Smooth muscle cell (in vitro differentiated cells): Measurements from ENCODE around the gene LNPEP. TPM values are rescaled to one million over a fixed set of nuclear protein-coding genes. Genes with fewer than 3 reads are reported as not detected.

ENCODE experiments used
- DNase-seq: peaks from one replicate; lab custom pipeline; 2025; ENCODE audit not compliant: unreplicated experiment; lab: John Stamatoyannopoulos, UW
- H2AFZ ChIP-seq: fragments of 200-600 bp; sonication (generic); 2 replicates; pipeline ENCODE4 v1.6.0; 2016; ENCODE audit warnings: antibody characterized with exemption, low read depth, mild to moderate bottlenecking
- H3F3A ChIP-seq: fragments of 200-600 bp; sonication (generic); 2 replicates; pipeline ENCODE4 v1.6.0; 2017; ENCODE audit warnings: antibody characterized with exemption, low read depth
- H3K27ac ChIP-seq: fragments of 200-600 bp; sonication (generic); 2 replicates; pipeline ENCODE4 v1.5.1; 2016; ENCODE audit warnings: low read depth, mild to moderate bottlenecking
- H3K27me3 ChIP-seq: fragments of 200-600 bp; sonication (generic); 2 replicates; pipeline ENCODE4 v1.6.1; 2016; ENCODE audit warnings: low read depth, mild to moderate bottlenecking
- H3K36me3 ChIP-seq: fragments of 200-600 bp; sonication (generic); 2 replicates; pipeline ENCODE4 v1.5.1; 2016; ENCODE audit warnings: low read depth
- H3K4me1 ChIP-seq: fragments of 200-600 bp; sonication (generic); 2 replicates; pipeline ENCODE4 v1.5.1; 2016; ENCODE audit warnings: low read depth
- H3K4me2 ChIP-seq: fragments of 200-600 bp; sonication (generic); 2 replicates; pipeline ENCODE4 v1.6.0; 2016; ENCODE audit warnings: mild to moderate bottlenecking
- H3K4me3 ChIP-seq: fragments of 200-600 bp; sonication (generic); 2 replicates; pipeline ENCODE4 v1.5.1; 2016; ENCODE audit warnings: mild to moderate bottlenecking
- H3K79me2 ChIP-seq: fragments of 200-600 bp; sonication (generic); 2 replicates; pipeline ENCODE4 v1.6.0; 2016; ENCODE audit warnings: low read depth, mild to moderate bottlenecking
- H3K9ac ChIP-seq: fragments of 200-600 bp; sonication (generic); 2 replicates; pipeline ENCODE4 v1.6.0; 2016; ENCODE audit warnings: low read depth
- H3K9me3 ChIP-seq: fragments of 200-600 bp; sonication (generic); replicated peaks from 2 replicates; pipeline ENCODE4 v1.5.1; 2016; ENCODE audit warnings: low read depth
- H4K20me1 ChIP-seq: fragments of 200-600 bp; sonication (generic); 2 replicates; pipeline ENCODE4 v1.6.0; 2016; ENCODE audit warnings: low read depth
- WGBS: methylation state at CpG from one replicate; pipeline ENCODE4 v1.1.7; 2016; ENCODE audit warnings: low lambda C conversion rate; 5-methylcytosine and 5-hydroxymethylcytosine counted together
- polyA plus RNA-seq: library from polyadenylated mRNA; unstranded; fragments of >200 nt; fragmentation: Nextera tagmentation; extraction: Ambion mirVana; gene quantifications from 2 replicates; pipeline ENCODE4 v1.2.1, GENCODE V29; 2016
- total RNA-seq: library from RNA; depleted of rRNA; stranded (reverse); fragments of >200 nt; gene quantifications from 2 replicates; pipeline ENCODE4 v1.2.3, GENCODE V29; 2014
- TF ChIP-seq, protein P1 (sequence below): fragments of 200-600 bp; sonication (generic); IDR thresholded peaks from 2 replicates; pipeline ENCODE4 v1.5.1; 2017; ENCODE audit warnings: borderline replicate concordance, mild to moderate bottlenecking, antibody characterized with exemption; ENCODE audit not compliant: insufficient read depth, poor library complexity, severe bottlenecking

Gene LNPEP
- total and polyA plus RNA-seq, 2 experiments from 2014 or later, result 2.3 to 24.3 TPM

GRCh38 chr5:96973532-96974401 is 37.9 kb downstream of the LNPEP start:
- Histone ChIP-seq H3K27me3 (no peaks in the 10 kb centered on the region), H3K4me3 (no peak overlapping the region), H3K9me3 (no peaks in the 10 kb centered on the region), H3K4me1 (peaks cover 7% of the 10 kb centered on the region), H2AFZ (no peak overlapping the region), H3K27ac (no peak overlapping the region), H3K79me2 (peaks cover 82% of the 10 kb centered on the region), H3K36me3 (no peaks in the 10 kb centered on the region), H3K9ac (no peak overlapping the region), H3K4me2 (peak overlapping the region; percentile 60), H3F3A (peaks cover 6% of the 10 kb centered on the region), H4K20me1 (peaks cover 18% of the 10 kb centered on the region)
- TF ChIP-seq, protein P1, sequence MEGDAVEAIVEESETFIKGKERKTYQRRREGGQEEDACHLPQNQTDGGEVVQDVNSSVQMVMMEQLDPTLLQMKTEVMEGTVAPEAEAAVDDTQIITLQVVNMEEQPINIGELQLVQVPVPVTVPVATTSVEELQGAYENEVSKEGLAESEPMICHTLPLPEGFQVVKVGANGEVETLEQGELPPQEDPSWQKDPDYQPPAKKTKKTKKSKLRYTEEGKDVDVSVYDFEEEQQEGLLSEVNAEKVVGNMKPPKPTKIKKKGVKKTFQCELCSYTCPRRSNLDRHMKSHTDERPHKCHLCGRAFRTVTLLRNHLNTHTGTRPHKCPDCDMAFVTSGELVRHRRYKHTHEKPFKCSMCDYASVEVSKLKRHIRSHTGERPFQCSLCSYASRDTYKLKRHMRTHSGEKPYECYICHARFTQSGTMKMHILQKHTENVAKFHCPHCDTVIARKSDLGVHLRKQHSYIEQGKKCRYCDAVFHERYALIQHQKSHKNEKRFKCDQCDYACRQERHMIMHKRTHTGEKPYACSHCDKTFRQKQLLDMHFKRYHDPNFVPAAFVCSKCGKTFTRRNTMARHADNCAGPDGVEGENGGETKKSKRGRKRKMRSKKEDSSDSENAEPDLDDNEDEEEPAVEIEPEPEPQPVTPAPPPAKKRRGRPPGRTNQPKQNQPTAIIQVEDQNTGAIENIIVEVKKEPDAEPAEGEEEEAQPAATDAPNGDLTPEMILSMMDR, result no peak
- DNase-seq, result no peak
- WGBS, result 30% methylated on average over 2 of the region's 2 CpGs

DNA sequence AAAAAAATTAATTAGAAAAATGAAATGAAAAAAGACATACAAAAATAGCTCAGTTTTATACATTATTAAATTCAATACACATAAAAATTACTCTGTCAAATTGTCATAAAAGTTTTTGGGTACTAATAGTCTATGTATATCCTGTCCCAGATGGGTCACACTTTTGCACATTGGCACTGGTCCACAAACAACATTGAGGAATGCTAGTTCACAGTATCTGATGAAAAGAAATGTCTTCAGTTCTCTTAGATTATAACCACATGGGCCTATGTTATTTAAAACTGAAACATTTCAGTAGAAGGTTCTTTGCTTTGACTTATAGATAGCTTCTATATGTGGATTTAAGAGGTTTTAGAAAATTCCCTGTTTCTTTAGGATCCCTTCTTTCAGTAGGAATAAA is 39.8 kb downstream of the LNPEP start:
- Histone ChIP-seq H3K9me3 (no peaks in the 10 kb centered on the region), H3K4me1 (no peaks in the 10 kb centered on the region), H3K9ac (no peak overlapping the region), H3K36me3 (no peaks in the 10 kb centered on the region), H2AFZ (no peak overlapping the region), H4K20me1 (peaks cover 18% of the 10 kb centered on the region), H3K27me3 (no peaks in the 10 kb centered on the region), H3K4me3 (no peak overlapping the region), H3K4me2 (no peak overlapping the region), H3K27ac (no peak overlapping the region), H3K79me2 (peaks cover 70% of the 10 kb centered on the region), H3F3A (no peaks in the 10 kb centered on the region)
- TF ChIP-seq, protein P1, result no peak
- DNase-seq, result no peak

DNA sequence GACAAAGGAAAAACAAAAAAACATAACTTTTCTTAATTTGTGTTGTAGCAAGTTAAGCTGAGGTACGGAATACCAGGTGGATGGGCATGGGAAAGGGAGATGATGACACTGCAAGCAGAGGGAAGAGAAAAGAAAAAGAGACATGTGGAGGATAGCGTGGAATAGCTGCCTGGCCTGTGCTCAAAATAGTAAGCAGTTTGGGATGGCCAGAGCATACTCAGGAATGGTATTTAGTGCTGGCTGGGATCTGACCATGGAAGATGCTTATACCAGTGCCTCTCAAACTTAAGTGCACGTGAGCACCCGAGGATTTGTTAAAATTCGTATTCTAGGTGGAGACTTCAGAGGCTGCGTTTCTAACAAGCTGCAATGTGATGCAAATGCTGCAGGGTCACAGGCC is 41.3 kb downstream of the LNPEP start:
- Histone ChIP-seq H3K4me1 (no peaks in the 10 kb centered on the region), H3K4me2 (no peak overlapping the region), H2AFZ (no peak overlapping the region), H3K27ac (no peak overlapping the region), H4K20me1 (peaks cover 18% of the 10 kb centered on the region), H3K9ac (peak overlapping the region; percentile 27), H3K9me3 (no peaks in the 10 kb centered on the region), H3K36me3 (no peaks in the 10 kb centered on the region), H3K79me2 (peaks cover 54% of the 10 kb centered on the region), H3K27me3 (no peaks in the 10 kb centered on the region), H3F3A (no peaks in the 10 kb centered on the region), H3K4me3 (no peak overlapping the region)
- no peak for DNase-seq
- WGBS, result 70% methylated on average over 6 of the region's 6 CpGs
- TF ChIP-seq, protein P1, result no peak
